Measurements from ENCODE around the gene RNF10. TPM values are rescaled to one million over a fixed set of nuclear protein-coding genes. Genes with fewer than 3 reads are reported as not detected.

Gene RNF10
- total and polyA plus RNA-seq, 9 of the 15 experiments (the other 6 are each of a cell fraction or from before 2014, with no cell fraction given): 43.0 to 139 (median 80.1) TPM

DNA sequence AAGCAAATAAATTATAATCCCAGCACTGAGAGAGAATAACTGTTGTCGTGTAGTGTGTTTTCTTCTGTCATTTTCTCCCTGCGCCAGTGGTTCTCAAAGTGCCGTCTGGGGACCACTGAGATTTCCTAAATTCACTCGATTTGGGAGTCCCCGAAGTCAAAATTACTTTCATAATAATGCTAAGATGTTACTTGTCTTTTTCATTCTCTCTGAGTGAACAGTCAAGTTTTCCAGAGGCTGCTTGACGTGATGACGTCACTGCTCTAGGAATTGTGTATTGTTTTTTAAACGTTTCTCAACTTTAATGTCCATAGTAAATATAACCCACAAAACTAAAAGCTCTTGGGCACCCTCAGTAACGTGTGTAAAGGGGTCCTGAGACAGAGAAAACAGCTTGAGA lies 47.8 kb downstream of the RNF10 start (continued):
- TF ChIP-seq, protein P1, sequence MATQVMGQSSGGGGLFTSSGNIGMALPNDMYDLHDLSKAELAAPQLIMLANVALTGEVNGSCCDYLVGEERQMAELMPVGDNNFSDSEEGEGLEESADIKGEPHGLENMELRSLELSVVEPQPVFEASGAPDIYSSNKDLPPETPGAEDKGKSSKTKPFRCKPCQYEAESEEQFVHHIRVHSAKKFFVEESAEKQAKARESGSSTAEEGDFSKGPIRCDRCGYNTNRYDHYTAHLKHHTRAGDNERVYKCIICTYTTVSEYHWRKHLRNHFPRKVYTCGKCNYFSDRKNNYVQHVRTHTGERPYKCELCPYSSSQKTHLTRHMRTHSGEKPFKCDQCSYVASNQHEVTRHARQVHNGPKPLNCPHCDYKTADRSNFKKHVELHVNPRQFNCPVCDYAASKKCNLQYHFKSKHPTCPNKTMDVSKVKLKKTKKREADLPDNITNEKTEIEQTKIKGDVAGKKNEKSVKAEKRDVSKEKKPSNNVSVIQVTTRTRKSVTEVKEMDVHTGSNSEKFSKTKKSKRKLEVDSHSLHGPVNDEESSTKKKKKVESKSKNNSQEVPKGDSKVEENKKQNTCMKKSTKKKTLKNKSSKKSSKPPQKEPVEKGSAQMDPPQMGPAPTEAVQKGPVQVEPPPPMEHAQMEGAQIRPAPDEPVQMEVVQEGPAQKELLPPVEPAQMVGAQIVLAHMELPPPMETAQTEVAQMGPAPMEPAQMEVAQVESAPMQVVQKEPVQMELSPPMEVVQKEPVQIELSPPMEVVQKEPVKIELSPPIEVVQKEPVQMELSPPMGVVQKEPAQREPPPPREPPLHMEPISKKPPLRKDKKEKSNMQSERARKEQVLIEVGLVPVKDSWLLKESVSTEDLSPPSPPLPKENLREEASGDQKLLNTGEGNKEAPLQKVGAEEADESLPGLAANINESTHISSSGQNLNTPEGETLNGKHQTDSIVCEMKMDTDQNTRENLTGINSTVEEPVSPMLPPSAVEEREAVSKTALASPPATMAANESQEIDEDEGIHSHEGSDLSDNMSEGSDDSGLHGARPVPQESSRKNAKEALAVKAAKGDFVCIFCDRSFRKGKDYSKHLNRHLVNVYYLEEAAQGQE (IDR thresholded peaks at IDR 0.05; ENCODE audit: borderline replicate concordance): no peak
- TF ChIP-seq, protein P1 (CRISPR knock-in tag; IDR thresholded peaks at IDR 0.05; ENCODE audit: low read depth): no peak
- TF ChIP-seq FOXA3 (CRISPR knock-in tag; conservative IDR thresholded peaks at IDR 0.05 in 1 of 2, IDR thresholded peaks at IDR 0.05 in 1 of 2) (no peak), KAT8 (IDR thresholded peaks at IDR 0.05; ENCODE audit: low read depth) (no peak), JUNB (CRISPR knock-in tag; conservative IDR thresholded peaks at IDR 0.05) (0 out of 2 replicates have a peak, but pooled peaks have one; percentile 46), RBM14 (IDR thresholded peaks at IDR 0.05; ENCODE audit: borderline replicate concordance, insufficient read depth, low read depth, low read length) (no peak), ZFPM2 (CRISPR knock-in tag; IDR thresholded peaks at IDR 0.05) (no peak), L3MBTL2 (IDR thresholded peaks at IDR 0.05) (no peak), ATF7 (IDR thresholded peaks at IDR 0.05) (peak; percentile 95)
- TF ChIP-seq, protein P2, sequence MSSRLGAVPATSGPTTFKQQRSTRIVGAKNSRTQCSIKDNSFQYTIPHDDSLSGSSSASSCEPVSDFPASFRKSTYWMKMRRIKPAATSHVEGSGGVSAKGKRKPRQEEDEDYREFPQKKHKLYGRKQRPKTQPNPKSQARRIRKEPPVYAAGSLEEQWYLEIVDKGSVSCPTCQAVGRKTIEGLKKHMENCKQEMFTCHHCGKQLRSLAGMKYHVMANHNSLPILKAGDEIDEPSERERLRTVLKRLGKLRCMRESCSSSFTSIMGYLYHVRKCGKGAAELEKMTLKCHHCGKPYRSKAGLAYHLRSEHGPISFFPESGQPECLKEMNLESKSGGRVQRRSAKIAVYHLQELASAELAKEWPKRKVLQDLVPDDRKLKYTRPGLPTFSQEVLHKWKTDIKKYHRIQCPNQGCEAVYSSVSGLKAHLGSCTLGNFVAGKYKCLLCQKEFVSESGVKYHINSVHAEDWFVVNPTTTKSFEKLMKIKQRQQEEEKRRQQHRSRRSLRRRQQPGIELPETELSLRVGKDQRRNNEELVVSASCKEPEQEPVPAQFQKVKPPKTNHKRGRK (tag; IDR thresholded peaks at IDR 0.05): no peak
- TF ChIP-seq, protein P3, sequence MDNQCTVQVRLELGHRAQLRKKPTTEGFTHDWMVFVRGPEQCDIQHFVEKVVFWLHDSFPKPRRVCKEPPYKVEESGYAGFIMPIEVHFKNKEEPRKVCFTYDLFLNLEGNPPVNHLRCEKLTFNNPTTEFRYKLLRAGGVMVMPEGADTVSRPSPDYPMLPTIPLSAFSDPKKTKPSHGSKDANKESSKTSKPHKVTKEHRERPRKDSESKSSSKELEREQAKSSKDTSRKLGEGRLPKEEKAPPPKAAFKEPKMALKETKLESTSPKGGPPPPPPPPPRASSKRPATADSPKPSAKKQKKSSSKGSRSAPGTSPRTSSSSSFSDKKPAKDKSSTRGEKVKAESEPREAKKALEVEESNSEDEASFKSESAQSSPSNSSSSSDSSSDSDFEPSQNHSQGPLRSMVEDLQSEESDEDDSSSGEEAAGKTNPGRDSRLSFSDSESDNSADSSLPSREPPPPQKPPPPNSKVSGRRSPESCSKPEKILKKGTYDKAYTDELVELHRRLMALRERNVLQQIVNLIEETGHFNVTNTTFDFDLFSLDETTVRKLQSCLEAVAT (IDR thresholded peaks at IDR 0.05): no peak
- TF ChIP-seq, protein P4, sequence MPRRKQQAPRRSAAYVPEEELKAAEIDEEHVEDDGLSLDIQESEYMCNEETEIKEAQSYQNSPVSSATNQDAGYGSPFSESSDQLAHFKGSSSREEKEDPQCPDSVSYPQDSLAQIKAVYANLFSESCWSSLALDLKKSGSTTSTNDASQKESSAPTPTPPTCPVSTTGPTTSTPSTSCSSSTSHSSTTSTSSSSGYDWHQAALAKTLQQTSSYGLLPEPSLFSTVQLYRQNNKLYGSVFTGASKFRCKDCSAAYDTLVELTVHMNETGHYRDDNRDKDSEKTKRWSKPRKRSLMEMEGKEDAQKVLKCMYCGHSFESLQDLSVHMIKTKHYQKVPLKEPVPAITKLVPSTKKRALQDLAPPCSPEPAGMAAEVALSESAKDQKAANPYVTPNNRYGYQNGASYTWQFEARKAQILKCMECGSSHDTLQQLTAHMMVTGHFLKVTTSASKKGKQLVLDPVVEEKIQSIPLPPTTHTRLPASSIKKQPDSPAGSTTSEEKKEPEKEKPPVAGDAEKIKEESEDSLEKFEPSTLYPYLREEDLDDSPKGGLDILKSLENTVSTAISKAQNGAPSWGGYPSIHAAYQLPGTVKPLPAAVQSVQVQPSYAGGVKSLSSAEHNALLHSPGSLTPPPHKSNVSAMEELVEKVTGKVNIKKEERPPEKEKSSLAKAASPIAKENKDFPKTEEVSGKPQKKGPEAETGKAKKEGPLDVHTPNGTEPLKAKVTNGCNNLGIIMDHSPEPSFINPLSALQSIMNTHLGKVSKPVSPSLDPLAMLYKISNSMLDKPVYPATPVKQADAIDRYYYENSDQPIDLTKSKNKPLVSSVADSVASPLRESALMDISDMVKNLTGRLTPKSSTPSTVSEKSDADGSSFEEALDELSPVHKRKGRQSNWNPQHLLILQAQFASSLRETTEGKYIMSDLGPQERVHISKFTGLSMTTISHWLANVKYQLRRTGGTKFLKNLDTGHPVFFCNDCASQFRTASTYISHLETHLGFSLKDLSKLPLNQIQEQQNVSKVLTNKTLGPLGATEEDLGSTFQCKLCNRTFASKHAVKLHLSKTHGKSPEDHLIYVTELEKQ (CRISPR knock-in tag; IDR thresholded peaks at IDR 0.05): no peak

Data from K562 (cell line).